Esophagus squamous epithelium (tissue), 4 donors: ENCODE results near the gene RAB6A.
"Not testable (repeated sequence)": the region's sequence is repeated elsewhere in the genome, so short reads cannot be mapped to it uniquely, and the experiment has no call there.

ENCODE experiments used
- POLR2A ChIP-seq, 4 donors: fragments of 450-650 bp; IDR thresholded peaks; one replicate each; pipeline ENCODE4 v1.6.1; 2017; ENCODE audit warnings: antibody characterized with exemption in 4 of 4, mild to moderate bottlenecking in 4 of 4, moderate library complexity in 3 of 4
- TF ChIP-seq, protein P1 (sequence below), 6 experiments: fragments of 450-650 bp in 4 of 6; fragments of 200-600 bp in 2 of 6; sonication (generic) in 2 of 6; IDR thresholded peaks; one replicate each; pipeline ENCODE4 v1.5.1; 2016 to 2019; ENCODE audit warnings: antibody characterized with exemption in 6 of 6, mild to moderate bottlenecking in 4 of 6, moderate library complexity in 4 of 6

DNA sequence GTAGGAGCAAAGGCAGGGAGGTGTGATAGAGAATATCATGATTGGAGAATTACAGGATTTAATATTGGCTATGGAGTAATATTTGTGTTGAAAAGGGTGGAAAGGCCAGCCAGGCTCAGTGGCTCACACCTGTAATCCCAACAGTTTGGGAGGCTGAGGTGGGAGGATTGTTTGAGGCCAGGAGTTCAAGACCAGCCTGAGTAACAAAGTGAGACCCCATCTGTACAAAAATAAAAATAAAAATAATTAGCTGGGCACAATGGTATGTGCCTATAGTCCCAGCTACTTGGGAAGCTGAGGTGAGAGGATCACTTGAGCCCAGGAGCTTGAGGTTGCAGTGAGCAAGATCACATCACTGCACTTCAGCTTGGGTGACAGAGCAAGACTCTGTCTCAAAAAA is 24.6 kb upstream of the RAB6A start:
- TF ChIP-seq, protein P1, sequence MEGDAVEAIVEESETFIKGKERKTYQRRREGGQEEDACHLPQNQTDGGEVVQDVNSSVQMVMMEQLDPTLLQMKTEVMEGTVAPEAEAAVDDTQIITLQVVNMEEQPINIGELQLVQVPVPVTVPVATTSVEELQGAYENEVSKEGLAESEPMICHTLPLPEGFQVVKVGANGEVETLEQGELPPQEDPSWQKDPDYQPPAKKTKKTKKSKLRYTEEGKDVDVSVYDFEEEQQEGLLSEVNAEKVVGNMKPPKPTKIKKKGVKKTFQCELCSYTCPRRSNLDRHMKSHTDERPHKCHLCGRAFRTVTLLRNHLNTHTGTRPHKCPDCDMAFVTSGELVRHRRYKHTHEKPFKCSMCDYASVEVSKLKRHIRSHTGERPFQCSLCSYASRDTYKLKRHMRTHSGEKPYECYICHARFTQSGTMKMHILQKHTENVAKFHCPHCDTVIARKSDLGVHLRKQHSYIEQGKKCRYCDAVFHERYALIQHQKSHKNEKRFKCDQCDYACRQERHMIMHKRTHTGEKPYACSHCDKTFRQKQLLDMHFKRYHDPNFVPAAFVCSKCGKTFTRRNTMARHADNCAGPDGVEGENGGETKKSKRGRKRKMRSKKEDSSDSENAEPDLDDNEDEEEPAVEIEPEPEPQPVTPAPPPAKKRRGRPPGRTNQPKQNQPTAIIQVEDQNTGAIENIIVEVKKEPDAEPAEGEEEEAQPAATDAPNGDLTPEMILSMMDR (IDR thresholded peaks at IDR 0.05): not testable (repeated sequence)
- not testable (repeated sequence) for TF ChIP-seq POLR2A (IDR thresholded peaks at IDR 0.05)
